ENCODE data around the gene ARIH1. TPM values are rescaled to one million over a fixed set of nuclear protein-coding genes. Genes with fewer than 3 reads are reported as not detected.

ARIH1 gene
- total and polyA plus RNA-seq, 10 of the 15 experiments (the other 5 are each of a cell fraction or from before 2014, with no cell fraction given), result 14.7 to 99.5 (median 26.5) TPM

- Histone ChIP-seq H3K4me2 (ENCODE audit: control insufficient read depth, insufficient read depth) (no peak overlapping the region), H2AFZ (ENCODE audit: control insufficient read depth, low read depth, low read length) (no peak overlapping the region), H3K27me3 (replicated peaks in 1 of 2; ENCODE audit: control insufficient read depth in 2 of 2, insufficient read depth in 2 of 2, low read length in 1 of 2) (no peaks in the 10 kb centered on the region), H3K4me1 (ENCODE audit: control insufficient read depth, insufficient read depth, low read length) (no peaks in the 10 kb centered on the region), H3K4me3 (no peak overlapping the region), H4K20me1 (ENCODE audit: control insufficient read depth, insufficient read depth) (no peaks in the 10 kb centered on the region), H3K27ac (ENCODE audit: control insufficient read depth, insufficient read depth) (no peak overlapping the region), H3K9ac (ENCODE audit: control insufficient read depth, insufficient read depth, low read length) (no peak overlapping the region), H3K36me3 (ENCODE audit: control insufficient read depth in 2 of 2, insufficient read depth in 2 of 2, low read length in 1 of 2) (no peaks in the 10 kb centered on the region), H3K9me3 (replicated peaks; ENCODE audit: control insufficient read depth, insufficient read depth, low read length) (no peaks in the 10 kb centered on the region), H3K79me2 (ENCODE audit: control insufficient read depth, insufficient read depth, low read length) (no peaks in the 10 kb centered on the region)
- CTCF ChIA-PET, result no interaction called here
- POLR2A ChIA-PET, result no interaction called here
- BruUV-seq (replicated peaks), result no TSS peak
- ATAC-seq (no peak), DNase-seq (ENCODE audit: low read depth, low spot score) (no peak), FAIRE-seq (no peak)
- in situ Hi-C loops (cut with MboI) (no loop called here), intact Hi-C loops (cut with micrococcal nuclease; ENCODE audit: unreplicated experiment) (no loop called here)
- RAD21 ChIA-PET (ENCODE audit: unreplicated experiment), result no interaction called here
- no peak for TF ChIP-seq MYB (IDR thresholded peaks at IDR 0.05; ENCODE audit: borderline replicate concordance, low read depth, low read length)
- TF ChIP-seq ASH2L (IDR thresholded peaks at IDR 0.05; ENCODE audit: borderline replicate concordance, low read depth), result no peak
- TF ChIP-seq EED (IDR thresholded peaks at IDR 0.05; ENCODE audit: low read depth), result no peak
- TF ChIP-seq ZNF217 (IDR thresholded peaks at IDR 0.05), result no peak
- TF ChIP-seq DPF2 (IDR thresholded peaks at IDR 0.05), result no peak
- no peak for TF ChIP-seq ZBED1 (IDR thresholded peaks at IDR 0.05; ENCODE audit: borderline replicate concordance)
- no peak for TF ChIP-seq ZNF207 (IDR thresholded peaks at IDR 0.05; ENCODE audit: borderline replicate concordance)
- TF ChIP-seq JUND (IDR thresholded peaks at IDR 0.05; ENCODE audit: low read depth, low read length), result no peak
- TF ChIP-seq NFXL1 (IDR thresholded peaks at IDR 0.05; ENCODE audit: borderline replicate concordance), result no peak
- no peak for TF ChIP-seq CTCF (IDR thresholded peaks at IDR 0.05 in 2 of 3, conservative IDR thresholded peaks at IDR 0.05 in 1 of 3; ENCODE audit: control insufficient read depth in 2 of 3, extremely low read depth in 1 of 3, insufficient read depth in 1 of 3, low read depth in 3 of 3, low read length in 3 of 3)
- TF ChIP-seq IRF4 (IDR thresholded peaks at IDR 0.05; ENCODE audit: low read depth, low read length), result no peak
- no peak for TF ChIP-seq RBBP5 (conservative IDR thresholded peaks at IDR 0.05)
- TF ChIP-seq EP300 (IDR thresholded peaks at IDR 0.05; ENCODE audit: borderline replicate concordance in 1 of 2, control insufficient read depth in 1 of 2, low read depth in 2 of 2, low read length in 2 of 2), result no peak
- TF ChIP-seq SMC3 (IDR thresholded peaks at IDR 0.05; ENCODE audit: borderline replicate concordance, low read length), result no peak
- no peak for TF ChIP-seq GABPA (IDR thresholded peaks at IDR 0.05; ENCODE audit: low read depth)
- TF ChIP-seq KLF5 (IDR thresholded peaks at IDR 0.05; ENCODE audit: partially characterized antibody), result no peak
- TF ChIP-seq ETV6 (conservative IDR thresholded peaks at IDR 0.05 in 1 of 2, IDR thresholded peaks at IDR 0.05 in 1 of 2; ENCODE audit: borderline replicate concordance in 1 of 2, low read depth in 1 of 2), result no peak
- no peak for TF ChIP-seq NFYB (IDR thresholded peaks at IDR 0.05; ENCODE audit: insufficient read depth, low read depth, low read length)
- TF ChIP-seq, protein P1, sequence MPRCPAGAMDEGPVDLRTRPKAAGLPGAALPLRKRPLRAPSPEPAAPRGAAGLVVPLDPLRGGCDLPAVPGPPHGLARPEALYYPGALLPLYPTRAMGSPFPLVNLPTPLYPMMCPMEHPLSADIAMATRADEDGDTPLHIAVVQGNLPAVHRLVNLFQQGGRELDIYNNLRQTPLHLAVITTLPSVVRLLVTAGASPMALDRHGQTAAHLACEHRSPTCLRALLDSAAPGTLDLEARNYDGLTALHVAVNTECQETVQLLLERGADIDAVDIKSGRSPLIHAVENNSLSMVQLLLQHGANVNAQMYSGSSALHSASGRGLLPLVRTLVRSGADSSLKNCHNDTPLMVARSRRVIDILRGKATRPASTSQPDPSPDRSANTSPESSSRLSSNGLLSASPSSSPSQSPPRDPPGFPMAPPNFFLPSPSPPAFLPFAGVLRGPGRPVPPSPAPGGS (IDR thresholded peaks at IDR 0.05; ENCODE audit: borderline replicate concordance, insufficient read depth, low read depth, low read length, poor library complexity, severe bottlenecking), result no peak
- TF ChIP-seq POLR2AphosphoS5 (IDR thresholded peaks at IDR 0.05; ENCODE audit: low read length), result no peak
- WGBS (ENCODE audit: insufficient coverage, insufficient replicate concordance, low lambda C conversion rate, missing lambda C conversion rate), result 40% methylated on average over 10 of the region's 10 CpGs
- SMC1A ChIA-PET (ENCODE audit: uncharacterized antibody, unreplicated experiment), result no interaction called here
These were observed 142.5 kb downstream of the ARIH1 start for GRCh38 chr15:72616491-72617210.

All from GM12878 (cell line).